CD4-positive, alpha-beta T cell treated with Interleukin-6 at 100 ng/mL for 8 hours (primary cell): ENCODE results near the gene NEU3.
"Not testable (repeated sequence)": the region's sequence is repeated elsewhere in the genome, so short reads cannot be mapped to it uniquely, and the experiment has no call there.

Experiments used
- DNase-seq: peaks from one replicate; pipeline ENCODE4 v3.0.0-alpha.2; 2020; ENCODE audit warnings: mixed read lengths, low spot score

NEU3 gene

DNA sequence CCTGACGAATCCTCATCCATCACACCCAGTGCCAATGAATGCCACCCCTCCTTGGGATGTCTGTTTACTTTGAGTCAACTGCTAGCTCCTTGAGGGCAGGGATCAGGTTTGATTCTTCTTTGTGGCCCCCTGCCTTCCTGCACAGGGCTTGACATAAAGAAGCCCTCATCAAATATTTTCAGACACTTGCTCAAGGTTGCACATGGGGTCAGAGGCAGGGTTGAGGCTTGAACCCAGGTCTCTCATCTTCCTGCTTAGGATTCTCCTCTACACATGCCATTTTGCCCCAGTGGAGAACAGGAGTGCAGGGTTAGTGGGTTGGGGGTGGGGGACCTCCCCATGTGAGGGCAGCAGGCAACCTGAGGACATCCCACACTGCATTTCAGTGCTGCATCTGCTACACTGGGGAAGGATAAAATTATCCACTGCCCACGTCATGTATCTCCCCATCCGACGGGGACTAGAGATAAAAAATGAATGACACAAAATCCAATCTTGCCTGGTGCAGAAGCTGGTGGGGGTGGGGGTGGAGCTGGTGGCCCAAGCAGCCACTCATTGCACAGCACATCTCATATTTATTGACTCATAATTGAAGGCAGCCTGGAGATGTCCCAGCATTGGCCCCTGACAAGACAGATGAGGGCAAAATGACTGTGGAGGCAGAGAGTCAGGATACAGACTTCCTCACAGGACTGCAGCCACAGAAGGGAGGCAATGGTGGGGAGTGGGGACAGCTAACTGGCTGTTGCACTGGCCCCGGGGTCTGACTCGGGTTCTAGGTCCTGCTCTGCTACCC is 41.3 kb downstream of the NEU3 start:
- DNase-seq = no peak

DNA sequence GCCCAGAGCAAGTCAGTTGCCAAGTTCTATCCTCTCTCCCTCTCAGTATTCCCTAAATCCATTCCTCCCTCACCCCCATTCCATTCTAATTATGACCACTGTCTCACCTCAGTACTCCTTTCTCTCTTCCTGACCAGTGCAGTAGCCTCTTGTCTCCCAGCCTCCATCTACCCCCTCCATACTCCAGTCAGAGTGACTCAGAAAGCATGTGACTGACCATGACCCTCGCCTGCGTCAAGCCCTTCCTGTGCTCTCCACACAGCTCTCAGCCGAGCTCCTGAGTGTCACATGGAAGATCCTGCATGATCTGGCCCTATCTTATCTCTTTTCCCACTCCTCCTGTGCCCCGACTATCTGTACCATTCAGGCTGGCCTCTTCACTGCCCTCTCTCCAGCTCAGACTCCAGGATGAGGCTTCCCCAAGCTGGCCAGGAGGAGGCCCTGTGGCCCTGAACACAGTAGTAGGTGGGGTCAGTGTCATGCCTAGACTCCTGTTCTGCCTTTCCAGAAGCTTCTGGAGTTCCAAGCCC is 42.6 kb downstream of the NEU3 start:
- no peak for DNase-seq

DNA sequence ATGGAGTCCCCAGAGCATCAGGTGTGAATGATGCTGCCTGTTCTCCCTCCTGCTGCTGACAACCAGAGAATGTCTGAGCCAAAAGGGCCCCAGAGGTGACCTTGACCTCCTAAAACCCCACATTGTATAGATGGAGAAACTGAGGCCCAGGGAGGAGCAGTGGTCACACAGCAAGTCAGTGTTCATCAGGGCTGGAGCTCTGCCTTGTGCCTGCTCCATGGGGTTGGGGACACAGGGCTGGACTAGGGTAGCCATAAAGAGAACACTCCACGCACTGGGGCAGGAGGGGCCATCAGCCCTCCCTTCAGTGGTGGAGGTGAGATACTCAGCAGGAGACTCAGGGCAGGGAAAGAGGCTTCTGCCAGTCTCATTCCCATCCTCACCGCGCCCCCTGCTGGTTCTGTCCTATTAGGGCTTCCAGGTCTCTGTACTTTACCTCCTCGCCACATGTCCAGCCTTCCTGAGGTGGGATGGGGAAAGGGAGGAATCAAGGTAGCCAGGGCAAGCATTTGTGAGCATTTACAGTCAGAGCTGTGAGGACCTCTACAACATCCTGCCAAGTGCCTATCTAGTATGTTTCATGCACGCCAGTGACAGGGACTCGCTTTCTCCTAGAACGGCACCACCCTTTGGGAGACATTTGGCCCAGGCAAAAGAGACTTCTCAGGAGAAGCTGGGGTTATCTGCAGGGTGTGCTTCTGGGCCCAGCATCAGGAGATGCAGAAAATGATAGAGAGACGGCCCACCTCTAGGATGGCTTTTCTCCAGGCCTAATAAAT is 43.2 kb downstream of the NEU3 start:
- peak; percentile 31 for DNase-seq

DNA sequence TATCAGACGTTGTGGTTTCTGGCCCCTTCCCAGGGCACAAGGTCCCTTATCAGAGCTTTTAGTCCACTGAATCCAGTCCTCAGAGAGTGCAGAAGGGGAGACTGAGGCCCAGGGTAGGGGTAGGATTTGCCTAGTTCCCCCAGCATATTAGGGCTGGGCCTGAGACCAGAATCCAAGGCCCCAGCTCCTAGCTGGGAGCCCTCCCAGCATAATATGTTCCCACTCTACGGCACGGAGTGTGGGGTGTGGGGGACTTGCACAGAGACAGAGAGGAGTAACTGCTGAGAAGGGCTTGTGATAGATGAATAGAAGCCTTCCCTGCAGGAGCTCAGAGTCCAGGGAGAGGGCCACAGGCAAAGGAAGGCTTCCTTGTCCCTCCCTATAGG is 43.8 kb downstream of the NEU3 start:
- DNase-seq = no peak

DNA sequence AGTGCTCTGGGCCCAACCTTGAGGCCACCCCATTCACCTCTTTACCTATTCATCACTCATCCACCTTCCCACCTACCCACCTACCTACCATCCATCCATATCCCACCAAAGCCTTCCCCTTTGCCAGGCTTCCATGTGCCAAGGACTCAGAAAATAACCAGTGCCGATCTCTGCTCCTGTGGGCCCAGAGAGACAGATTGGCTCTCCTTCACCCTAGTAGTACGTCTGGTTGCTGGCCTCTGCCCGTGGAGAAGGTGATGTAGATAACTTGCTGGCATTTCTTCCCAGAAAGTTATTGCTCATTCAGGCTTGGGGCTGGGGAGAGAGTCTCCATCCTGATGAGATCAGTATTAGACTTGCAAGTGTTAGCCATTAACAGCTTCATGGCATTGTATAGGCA is 45.2 kb downstream of the NEU3 start:
- no peak for DNase-seq

DNA sequence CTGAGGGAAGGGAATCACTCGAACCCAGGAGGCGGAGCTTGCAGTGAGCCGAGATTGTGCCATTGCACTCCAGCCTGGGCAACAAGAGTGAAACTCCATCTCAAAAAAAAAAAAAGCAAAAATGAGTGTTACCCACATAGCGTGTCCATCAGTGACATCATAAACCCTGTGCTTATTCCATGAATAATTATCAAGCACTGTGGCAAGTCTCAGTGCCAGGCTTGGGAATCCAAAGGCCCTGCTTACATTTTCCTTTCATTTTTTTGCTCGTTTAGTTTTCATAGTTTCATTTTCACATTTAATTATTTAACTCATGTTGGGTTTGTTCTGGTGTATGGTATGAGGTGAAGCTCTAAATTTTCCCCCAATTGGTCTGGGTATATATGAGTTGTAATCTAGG is 46.5 kb downstream of the NEU3 start:
- no peak for DNase-seq

DNA sequence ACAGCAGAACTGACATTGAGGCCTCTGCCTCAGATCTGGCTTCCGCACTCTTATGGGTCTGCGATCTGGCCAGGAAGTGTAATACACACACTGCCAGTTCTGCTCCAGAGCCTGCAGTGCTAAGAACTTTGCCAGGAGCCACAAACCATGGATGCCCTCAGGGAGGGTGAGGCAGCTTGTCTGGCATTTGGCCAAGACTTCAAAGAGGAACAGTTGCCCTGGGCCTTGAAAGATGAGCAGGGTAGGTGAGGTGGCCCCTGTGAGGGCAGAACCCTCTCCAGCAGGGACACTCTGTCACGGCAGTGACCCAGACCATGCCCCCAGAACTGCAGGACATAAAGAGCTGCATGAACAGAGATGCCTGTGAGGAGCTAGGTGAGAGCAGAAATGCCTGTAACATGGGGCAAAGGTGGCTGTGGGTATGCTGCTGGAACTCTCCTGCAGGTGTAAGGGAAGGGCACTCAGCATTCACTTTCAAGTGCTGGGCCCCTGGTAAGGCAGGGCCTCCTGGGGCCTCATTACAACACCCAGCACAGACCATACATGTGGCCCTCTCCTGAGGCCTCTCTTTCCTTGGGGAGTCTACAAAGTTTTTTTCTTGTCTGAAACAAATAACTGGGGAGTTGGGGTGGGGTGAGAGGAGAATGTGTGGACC is 47.3 kb downstream of the NEU3 start:
- no peak for DNase-seq

DNA sequence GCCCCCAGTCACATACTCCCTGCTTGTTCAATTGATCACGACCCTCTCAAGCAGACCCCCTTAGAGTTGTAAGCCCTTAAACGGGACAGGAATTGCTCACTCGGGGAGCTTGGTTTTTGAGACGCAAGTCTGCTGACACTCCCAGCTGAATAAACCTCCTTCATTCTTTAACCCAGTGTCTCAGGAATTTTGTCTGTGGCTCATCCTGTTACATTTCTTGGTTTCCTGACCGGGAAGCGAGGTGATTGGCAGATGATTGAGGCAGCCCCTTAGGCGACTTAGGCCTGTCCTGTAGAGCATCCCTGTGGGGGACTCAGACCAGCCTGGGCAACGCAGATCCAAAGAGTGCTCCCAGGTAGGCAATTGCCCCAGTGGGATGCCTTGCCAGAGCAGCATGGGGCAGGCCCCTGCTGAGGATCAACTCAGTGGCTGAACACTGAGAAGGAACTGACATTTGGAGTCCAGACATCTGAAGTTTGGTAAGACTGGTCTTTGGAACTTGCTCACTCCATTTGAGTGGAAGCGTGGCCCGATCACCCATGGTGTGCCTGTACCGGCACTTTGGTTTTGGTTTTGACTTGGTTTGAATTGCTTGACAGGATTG is 51.5 kb downstream of the NEU3 start:
- no peak for DNase-seq

DNA sequence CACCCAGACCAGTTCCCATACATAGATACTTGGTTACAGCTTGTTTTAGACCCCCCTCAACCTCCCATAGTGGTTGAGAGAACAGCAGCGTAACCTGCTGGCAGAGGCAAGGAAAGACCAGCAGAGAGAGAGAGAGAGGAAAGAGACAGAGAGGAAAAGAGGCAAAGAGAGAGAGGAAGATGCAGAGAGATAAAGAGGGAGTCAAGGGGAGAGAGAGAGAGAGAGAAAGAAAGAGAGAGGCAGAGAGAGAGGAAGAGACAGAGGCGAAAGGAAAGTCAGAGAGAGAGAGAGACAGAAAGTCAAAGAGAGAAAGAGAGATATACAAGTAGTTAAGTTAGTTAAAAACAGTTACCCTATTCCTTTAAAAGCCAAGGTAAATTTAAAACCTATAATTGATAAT is 52.5 kb downstream of the NEU3 start:
- no peak for DNase-seq

DNA sequence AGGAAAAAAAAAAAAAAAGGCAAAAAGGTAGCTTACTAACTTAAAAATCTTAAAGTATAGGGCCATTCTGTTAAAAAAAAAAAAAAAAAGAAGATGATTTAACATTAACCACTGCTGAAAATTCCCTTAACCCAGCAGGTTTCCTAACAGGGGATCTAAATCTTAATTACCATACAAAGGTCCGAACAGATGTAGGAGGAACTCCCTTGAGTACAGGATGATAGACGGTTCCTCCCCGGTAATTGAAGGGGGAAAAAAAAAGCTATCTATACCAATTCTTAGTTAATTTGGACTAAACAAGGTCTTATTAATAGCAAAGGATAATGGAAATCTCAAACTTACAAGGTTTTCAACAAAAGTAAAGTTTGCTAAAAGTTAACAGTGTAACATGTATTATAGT is 53.1 kb downstream of the NEU3 start:
- not testable (repeated sequence) for DNase-seq

DNA sequence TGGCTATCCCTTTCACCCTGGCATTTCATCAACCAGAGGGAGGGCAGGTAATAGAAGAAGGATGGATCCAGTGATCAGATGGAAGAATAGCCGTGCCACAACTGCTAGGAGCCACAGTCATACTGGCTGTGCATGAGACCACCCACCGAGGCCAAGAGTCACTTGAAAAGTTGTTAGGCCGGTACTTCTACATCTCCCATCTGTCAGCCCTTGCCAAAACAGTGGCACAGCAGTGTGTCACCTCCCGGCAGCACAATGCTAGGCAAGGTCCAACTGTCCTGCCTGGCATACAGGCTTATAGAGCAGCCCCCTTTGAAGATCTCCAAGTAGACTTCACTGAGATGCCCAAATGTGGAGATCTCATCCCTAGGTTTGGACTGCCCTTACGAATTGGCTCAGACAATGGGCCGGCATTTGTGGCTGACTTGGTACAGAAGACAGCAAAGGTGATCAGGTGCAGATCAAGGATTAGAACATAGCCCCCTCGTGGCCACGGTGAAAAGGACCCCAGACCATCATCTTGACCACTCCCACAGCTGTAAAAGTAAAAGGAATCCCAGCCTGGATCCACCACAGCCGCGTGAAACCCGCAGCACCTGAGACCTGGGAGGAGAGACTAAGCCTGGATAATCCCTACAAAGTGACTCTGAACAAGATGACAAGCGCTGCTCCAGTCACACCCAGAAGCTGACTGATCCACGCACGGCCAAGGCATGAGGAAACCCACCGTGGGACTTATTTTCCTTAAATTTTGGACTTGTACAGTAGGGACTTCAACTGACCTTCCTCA is 55.8 kb downstream of the NEU3 start:
- not testable (repeated sequence) for DNase-seq

DNA sequence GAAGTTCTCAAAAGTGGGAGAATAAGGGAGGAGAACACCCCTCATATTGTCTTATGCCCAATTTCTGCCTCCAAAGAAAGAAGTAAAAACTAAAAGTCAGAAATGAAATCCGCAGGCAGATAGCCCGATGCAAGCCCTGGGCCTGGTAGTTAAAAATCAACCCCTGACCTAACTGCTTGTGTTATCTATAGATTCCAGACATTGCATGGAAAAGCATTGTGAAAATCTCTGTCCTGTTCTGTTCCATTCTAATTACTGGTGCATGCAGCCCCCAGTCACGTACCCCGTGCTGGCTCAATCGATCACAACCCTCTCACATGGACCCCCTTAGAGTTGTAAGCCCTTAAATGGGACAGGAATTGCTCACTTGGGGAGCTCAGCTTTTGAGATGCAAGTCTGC is 57.9 kb downstream of the NEU3 start:
- DNase-seq = not testable (repeated sequence)

DNA sequence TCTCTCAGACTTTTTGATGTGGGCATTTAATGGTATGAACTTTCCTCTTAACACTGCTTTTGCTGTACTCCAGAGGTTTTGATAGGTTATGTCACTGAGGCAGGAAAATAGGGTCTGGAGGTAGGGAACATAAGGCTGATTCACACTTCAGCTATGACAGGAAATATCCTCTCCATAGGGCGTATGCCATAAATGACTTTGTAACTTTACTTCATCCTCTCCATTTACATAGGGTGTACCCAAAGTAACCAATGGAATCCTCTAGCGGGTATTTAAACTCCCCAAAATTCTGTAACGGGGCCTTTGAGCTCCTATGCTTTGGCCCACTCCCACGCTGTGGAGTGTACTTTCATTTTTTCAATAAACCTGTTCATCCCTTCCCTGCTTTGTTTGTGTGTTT is 58.5 kb downstream of the NEU3 start:
- no peak for DNase-seq

DNA sequence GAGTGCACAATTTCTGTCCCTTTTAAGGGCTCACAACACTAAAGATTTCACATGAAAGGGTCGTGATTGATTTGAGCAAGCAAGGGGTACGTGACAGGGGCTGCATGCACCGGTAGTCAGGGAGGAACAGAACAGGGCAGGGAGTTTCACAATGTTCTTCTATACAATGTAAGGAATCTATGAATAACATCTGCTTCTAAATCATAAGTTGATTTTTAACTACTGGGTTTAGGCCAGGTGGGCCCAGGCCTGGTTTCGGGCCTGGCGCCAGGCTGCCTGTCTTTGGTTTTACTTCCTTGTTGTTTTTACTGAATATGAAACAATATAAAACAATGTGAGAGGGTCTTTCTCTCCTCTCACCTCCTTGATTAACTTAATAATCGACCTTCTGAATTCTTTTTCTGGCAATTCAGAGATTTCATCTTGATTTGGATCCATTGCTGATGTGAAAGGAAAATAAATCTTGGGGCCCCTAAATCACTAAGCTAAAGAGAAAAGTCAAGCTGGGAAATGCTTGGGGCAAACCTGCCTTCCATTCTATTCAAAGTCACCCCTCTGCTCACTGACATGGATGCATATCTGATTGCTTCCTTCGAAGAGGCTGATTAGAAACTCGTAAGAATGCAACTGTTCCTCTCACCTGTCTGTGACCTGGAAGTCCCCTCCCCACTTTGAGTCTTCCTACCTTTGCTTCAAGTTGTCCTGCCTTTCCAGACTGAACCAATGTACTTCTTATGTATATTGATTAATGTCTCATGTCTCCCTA is 61.0 kb downstream of the NEU3 start:
- DNase-seq = not testable (repeated sequence)

DNA sequence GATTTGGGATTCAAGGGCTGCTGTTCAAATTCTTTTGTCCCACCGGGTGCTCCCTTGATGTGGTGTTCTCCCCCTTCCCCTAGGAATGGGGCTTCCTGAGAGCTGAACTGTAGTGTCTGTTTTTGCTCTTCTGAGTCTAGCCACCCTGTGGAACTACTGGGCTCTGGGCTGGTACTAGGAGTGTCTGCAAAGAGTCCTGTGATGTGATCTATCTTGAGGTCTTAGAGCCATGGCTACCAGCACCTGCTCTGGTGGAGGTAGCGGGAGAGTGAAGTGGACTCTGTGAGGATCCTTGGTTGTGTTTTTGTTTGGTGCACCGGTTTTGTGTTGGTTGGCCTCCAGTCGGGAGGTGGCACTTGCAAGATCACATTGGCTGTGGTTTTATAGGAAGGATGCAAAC is 61.8 kb downstream of the NEU3 start:
- DNase-seq = no peak

DNA sequence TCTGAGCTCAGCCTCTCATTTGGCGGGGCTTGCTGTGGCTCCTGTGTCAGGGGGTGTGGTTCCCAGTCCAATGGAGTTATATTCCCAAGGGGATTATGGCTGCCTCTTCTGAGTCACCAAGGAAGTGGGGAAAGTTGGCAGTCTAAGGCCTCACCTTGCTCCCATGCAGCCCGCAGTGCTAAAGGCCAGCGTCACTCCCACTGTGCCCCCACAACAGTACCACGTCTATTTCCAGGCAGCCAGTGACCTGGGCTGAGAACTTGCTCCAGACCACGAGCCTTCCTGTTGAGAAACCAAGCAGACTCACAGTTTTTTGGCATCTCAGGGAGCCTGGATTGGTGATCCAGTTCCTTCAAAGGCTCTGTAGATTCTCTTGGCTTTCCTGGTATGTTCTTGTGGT is 62.3 kb downstream of the NEU3 start:
- DNase-seq = no peak

DNA sequence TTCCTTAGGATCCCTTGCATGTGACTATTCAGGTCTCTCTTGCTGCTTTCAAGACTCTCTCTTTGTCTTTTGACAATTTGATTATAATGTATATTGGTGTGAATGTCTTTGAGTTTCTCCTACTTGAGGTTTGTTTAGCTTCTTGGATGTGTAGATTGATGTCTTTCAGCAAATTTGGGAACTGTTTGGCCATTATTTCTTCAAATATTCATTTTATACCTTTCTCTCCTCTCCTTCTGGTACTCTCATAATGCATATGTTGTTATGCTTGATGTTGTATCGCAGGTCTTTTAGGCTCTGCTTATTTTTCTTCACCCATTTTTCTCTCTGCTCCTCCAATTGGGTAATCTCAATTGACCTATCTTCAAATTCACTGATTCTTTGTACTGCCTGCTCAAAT is 63.7 kb downstream of the NEU3 start:
- DNase-seq = no peak

DNA sequence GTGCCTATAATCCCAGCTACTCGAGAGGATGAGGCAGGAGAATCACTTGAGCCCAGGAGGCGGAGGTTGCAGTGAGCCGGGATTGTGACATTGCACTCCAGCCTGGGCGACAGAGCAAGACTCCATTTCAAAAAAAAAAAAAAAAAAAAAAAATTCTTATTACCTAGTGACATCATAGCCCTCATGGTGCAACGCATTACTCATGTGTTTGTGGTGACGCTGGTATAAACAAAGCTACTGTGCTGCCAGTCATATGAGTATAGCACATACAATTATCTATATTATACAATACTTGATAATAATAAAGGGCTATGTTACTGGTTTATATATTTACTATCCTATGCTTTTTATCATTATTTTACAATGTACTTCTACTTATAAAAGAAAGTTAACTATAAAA is 66.8 kb downstream of the NEU3 start:
- no peak for DNase-seq

DNA sequence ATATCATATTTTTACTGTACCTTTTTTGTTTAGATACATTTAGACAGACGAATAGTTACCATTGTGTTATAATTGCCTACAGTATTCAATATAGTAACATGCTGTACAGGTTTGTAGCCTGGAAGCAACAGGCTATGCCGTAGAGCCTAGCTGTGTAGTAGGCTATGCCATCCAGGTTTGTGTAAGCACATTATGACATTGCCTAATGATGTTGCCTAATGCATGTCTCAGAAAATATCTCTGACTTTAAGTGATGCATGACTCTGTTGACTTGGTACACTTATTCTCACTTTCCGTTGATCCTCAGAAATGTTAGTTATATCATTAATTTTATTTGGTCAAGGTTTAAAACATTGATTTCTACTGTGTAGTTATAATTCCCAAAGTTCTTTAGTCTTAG is 68.1 kb downstream of the NEU3 start:
- no peak for DNase-seq

DNA sequence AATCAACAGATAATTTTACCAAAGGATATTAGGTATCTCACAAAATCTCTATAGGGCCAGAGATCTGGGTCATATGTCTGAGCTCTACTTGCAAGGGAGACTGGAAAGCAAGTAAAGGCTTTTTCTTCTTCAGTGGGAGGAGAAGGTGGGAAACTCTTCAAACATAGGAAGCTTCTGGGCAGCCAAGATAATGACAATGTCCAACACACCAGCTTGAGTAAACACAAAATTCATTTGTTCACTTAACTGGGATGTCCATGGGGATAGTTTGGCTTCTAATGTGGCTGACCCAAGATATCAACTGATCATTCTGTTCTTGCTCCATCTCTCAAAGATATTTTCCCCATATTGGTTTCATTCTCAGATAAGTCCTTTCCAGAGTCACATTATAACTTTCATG is 70.6 kb downstream of the NEU3 start:
- no peak for DNase-seq
